ENCODE results near the gene KBTBD12.

KBTBD12 gene

DNA sequence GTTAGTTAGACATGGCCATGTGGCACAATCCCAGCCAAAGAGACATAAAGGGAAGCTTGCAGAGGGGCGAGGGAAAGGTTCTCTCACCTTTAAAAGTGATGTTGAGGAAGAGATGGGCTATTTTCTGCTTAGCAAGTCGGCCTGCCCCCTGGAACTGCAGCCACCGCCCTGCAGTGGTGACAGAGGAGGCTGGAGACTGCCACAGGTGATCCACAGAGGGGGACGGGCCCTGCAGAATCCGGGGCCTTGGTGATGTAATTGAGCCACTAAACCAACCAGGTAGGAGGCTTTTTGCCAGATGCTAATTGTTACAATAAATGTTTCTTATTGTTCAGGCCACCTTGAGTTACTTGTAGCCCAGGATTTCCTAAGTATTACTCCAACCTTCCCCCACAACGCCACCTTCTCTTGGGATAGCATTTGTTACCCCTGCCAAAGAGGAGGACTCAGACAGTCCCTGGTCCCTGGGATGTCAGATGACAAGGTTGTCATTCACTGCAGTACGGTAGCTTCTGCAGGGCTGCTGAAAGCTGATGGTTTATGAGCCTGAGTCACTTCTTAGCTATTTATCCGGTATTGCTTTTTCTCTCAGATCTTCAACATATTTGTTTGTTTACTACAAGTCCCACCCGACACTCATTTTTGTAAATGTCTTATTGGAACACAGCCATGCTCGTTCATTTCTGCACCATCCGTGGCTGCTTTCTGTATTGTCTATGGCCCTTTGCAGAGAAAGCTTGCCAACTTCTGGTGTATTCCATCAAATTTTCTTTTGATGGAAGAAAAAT, 73.9 kb downstream of the KBTBD12 start:
- no peak for DNase-seq

DNA sequence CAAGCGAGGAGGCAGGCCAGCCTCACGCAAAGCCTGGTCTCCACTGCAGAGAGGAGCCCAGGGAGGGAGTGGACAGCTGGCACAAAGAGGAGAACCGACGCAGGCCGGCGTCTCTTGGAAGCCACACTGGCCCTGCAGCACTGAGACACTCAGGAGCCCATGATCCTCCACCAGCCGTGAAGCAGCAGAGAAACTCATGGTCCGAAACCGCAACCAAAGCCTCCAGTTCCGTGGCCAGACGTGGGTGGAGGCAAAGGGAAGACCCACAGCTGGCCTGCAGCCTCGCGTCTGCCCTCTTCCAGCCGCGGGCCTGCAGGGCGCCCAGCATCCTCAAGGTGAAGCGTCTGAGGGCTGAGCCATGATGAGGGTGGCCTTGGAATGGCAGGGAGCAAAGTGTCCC, 75.0 kb downstream of the KBTBD12 start:
- DNase-seq = no peak

DNA sequence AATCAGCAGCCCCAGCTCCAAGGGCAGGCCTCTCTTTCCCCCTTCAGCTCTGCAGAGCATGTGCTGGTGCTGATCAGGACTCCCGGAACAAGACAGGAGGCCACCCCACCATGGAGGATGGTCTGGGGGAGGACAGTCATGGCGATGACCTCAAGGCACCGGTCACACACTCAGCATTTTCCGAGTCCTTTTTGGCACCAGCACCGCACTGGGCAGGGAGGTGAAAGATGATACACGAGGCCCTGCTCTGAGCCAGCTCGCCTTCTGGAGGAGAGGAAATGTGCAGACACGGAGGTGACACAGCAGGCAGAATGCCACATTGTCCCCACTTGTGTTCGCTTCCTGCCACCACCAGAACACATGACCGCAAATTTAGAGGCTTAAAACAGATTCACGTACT, 75.4 kb downstream of the KBTBD12 start:
- no peak for DNase-seq

DNA sequence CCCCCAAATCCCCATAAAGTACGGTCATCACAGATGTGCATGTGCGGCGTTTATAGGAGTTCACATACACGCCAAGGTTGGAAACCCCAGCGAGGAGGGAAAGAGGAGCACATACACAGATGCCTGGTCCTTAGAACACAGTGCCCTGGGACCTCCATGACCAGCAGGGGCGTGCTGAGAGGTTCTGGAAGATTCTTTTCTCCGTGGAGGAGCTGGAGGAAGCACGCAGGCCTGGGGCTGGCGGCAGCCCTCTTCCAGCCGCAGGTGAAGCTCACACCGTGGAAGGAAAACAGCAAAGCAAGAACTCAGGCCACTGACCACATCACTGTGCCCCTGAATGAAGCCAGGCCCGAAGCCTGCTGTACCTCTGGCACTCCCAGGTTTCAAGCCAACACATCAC, 76.2 kb downstream of the KBTBD12 start:
- DNase-seq = no peak

DNA sequence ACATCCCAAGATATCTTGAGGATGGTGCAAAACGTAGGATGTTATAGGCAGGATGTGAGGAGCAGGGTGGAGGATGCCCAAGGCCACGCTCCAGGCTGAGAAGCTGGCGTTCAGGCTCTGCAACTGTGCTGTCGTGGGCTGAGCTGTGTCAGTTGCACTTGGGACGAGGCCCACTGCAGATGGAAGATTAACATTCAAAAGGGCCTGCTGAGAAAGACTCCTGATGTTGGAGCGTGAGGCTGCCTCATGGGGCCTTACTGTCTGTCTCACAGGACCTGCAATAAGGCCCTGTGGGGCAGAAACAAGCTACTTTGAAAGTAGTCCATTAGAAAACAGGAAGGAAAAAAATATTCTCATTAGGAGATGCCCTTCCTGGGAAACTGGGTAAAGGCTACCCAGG, 76.6 kb downstream of the KBTBD12 start:
- DNase-seq = no peak

DNA sequence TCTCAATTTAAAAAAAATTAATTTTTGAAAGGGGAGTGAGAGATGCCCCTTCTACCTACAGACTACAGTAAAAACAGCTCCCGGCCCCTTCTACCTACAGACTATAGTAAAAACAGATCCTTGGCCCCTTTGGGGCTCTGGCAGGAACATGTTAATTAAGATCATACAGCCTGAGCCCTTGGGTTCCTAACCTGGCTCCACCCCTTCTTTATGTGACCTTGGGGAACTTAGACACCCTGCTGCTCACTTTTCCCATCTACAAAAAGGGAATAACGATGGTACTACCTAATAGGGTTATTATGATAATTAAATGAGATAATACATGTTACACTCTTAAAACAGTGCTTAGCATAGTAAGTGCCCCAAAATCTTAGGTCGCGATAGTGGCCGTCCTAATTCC, 77.1 kb downstream of the KBTBD12 start:
- DNase-seq = no peak

DNA sequence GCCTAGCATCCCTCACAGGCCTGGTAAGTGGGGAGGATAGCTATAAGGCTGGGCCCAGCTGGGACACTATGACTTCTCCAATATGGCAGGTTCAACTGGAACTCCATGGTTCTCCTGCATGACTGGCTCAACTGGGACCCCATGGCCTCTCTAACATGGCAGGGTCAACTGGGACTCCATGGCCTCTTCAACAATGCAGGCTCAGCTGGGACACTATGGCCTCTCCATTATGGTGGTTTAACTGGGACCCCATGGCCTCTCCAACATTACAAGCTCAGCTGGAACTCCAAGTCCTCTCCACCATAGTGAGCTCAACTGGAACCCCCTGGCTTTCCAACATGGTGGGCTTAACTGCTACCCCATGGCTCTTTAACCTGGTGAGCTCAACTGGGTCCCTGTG, 79.0 kb downstream of the KBTBD12 start:
- DNase-seq = no peak

DNA sequence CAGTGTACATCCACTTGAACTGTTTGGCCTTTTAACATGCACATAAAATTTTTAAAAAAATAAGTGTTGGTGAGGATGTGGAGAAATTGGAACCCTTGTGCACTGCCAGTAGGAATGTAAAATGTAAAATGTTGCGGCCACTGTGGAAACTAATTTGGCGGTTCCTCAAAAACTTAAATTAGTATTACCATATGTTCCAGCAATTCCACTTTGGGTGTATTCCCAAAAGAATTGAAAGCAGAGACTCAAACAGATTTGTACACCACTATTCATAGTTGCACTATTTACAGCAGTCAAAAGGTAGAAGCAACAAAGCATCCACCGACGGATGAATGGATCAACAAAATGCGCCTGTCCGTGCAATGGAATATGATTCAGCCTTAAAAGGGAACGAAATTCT, 82.0 kb downstream of the KBTBD12 start:
- no peak for DNase-seq

DNA sequence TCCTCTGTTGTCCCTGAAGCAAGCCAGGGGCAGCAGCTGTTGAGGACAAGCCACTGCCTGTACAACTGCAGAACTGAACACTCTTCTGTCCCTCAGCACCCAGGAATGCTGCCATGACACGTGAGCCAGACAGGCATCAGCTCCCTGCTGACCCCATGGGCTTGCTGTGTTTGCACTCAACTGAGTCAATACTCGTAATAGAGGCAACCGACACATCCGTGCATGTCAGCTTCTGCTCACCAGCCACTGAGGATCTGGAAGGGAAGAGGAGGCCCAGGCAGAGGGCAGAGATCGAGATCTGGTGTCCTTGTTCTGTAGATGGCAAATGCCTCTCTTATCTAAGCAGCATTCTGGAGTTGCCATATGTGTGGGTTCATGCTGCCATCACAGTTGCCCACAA, 82.9 kb downstream of the KBTBD12 start:
- no peak for DNase-seq

DNA sequence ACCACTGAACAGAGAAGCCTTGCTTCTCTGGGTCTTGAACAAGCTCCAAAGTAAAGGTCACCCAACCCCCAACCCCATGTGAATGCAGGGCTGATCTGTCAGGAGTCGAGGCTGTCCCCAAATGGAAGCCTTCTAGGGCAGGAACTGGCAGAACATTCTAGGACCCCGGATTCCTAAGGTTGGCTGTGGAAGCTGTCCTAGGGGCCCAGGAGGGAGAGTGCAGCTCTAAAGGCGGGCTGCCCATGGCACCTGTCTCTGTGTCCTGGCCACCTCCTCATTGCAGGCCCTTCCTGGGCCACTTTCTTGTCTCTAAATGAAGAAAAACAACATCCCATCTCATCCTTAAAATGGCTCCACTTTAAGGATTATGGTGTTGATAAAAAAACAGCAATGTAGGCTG, 83.6 kb downstream of the KBTBD12 start:
- no peak for DNase-seq

DNA sequence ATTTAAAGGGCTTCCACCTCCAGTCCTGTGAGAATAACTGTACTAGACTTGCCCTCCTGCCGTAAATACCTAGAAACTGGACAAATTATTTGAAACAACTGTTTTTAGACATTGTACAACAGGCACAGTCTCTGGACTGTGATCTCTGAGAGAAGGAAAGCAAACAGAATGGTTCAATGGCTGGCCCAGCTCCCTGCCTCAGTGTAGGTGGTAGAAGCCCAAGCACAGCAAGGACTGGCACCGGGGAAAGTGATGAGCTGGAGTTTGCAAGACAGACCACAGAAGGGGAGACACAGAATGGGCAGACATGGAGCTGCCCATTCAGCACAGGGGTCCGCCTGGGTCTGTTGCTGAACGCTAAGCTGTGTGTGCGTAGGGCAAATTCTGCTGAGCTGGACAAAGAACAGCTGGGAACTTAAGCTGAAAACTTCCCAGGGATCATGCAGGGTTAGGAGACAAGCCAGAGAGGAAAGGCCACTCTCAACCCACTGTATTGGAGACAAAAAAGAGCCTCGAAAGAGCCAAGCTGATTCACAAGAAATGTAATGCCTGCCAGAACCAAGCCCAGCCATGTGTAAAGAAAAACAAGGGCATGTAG, 84.6 kb downstream of the KBTBD12 start:
- DNase-seq = no peak

DNA sequence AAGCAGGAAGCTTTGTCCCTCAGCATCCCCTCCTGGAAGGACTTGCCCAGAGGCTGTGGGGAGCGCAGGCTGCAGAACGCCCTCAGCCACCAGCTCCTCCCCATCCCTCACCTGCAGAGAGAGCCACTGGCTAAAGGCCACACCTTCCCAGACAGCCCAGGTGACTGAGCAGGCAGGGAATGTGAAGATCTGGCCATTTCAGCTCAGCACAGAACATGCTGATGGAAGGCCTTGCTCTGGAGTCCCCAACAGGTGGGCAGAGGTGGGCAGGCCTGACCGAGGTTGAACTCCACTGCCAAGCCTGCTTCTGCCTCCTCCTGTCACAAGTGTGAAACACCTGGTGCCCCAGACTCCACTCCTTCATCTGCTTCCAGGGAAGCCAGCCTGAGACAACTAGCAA, 86.5 kb downstream of the KBTBD12 start:
- DNase-seq = no peak

DNA sequence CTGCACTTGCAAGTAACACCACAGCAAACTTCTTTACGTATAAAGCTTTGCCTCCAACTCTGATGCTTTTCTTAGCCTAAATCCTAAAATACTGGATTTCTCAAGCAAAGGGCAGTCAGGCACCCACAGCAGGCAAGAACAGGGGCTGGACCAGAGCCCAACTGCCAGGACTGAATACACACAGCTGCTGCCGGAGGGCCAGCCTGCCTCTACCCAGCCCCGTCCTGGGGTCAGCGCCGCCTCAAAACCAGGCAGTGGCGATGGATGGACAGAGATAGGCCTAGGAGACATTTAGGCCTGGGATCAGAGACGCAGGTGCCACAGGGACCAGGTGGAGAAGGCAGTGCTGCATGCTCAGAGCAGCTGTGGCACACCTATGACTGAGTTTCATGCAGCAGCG, 89.6 kb downstream of the KBTBD12 start:
- DNase-seq = no peak

DNA sequence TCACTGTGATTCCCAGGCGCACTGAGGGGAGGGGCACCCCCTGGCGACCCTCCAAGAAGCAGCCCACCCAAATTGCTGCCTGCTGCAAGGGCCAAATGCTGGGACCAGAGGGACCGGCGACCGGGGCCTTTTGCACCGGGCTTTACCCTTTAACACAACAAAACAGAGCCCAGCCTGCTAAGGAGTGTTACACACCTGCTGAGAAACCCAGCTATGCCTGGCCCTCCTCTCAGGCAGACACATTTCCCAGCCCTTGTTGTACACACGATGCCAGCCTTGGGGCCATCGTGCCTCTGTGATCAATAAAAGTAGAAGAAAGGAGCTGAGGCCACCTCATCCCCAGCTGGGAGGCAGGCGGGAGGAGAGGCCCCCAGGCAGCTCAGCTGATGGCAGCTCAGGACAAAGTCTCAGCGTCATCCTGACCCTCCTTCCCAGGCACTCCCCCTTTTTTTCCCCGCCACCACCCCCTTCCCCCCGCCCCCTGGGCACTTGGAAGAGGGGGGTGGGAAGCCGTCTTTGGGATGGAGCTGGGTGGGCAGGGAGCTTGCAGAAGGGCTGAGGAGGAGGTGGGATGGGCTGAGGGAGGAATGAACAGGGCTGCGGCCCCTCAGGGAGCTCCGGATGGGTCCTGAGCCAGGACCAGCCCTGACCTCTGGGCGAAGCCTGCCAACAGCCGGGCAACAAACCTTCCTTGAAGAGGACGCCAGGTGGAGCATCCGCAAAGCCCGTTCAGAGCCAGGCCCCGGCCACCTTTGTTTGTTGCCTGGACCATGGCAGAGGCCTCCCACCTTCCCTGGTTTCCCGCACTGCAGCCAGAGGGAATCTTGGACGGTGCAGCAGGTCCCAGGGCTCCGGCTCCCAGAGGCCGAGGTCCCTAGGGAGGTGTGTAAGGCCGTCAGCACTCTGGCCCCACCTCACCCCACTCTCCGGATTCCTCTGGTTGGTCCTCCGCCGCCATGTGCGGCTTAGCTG, 91.3 kb downstream of the KBTBD12 start:
- no peak for DNase-seq

DNA sequence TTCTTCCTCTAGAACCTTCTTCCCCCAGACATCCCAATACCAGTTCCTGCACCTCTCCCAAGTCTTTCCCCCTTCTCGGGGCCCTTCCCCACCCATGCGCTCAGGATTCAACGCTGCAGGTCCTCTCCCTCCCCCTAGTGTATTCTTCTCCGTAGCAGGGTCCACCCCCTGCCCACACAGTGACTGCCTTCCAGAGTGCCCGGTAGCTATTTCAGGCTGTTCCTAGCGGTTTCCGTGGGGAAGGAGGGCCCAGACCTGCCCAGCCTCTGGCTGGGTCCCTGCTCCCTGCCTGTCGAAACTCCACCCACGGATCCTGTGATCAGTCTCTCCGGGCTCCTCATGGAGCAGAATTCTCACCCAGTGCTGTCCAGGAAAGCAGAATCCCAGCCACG, 92.0 kb downstream of the KBTBD12 start:
- no peak for DNase-seq

DNA sequence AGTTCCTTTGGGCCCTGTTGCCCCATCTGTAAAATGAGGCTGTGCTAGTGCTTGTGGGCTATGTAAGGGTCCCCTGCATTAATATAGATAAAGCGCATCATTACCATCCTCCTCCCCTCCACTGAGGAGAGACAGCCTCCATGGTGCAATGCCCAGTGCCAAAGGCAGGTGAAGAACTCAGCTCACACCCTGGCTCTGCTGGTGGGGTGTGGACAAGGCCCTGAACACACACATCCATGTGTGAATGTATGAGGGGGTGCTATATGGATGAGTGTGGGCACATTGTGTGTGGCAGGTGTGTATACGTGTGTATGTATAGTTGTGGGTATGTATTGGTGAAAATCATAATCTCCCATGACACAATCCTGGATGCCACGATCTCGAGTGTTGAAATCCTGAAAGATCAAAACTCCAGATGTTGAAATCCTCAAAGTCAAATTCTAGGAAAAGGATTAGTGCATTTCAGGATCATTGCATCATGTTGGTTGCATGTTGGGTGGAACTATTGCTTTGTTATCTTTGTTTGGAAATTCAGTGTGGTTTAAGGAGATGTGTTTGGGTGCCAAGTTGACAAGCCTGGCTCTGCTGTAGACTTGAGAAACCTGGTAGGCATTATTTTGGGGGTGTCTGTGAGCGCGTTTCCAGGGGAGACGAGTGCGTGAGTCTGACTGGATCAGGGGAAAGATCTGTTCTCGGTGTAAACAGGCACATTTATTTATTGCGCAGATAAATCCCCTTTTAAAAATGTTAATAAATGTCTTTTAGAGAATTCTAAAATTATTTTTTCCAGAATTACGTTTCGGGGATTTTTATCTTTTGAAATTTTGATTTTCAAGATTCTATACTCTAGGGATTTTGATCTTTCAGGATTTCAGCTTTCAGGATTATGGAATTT, 95.2 kb downstream of the KBTBD12 start:
- DNase-seq = no peak

DNA sequence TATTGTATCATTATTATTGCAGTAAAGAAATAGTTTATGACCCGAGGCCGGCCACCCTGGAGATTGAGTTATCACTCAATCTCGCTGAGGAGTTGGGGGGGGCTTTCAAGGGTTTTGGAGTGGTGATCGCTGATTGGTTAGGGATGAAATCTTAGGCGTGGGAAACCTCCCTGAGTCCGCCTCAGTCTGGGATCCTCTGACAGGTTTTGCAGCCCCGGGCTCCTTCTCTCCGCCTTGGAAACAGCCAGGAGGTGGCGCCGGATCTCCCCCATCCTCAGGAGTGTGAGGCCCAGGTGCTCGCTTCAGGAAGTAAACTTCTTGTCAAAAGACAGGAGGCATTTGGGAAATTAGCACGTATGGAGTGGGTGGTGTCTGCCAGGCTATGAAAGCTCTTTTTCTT, 96.1 kb downstream of the KBTBD12 start:
- DNase-seq = peak; percentile 57

DNA sequence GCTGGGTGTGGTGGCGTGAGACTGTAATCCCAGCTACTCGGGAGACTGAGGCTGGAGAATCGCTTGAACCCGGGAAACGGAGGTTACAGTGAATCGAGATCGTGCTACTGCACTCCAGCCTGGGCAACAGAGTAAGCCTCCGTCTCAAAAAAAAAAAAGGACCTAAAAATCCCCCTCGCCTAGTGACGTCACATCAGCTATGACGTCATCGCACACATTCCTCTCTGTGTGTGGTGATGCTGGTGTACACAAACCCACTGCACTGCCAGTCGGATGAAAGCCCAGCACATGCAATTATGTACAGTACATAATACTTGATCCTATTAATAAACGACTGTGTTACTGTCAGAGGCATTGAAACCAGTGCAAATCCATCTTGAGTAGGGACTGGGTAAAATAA, 97.0 kb downstream of the KBTBD12 start:
- no peak for DNase-seq

DNA sequence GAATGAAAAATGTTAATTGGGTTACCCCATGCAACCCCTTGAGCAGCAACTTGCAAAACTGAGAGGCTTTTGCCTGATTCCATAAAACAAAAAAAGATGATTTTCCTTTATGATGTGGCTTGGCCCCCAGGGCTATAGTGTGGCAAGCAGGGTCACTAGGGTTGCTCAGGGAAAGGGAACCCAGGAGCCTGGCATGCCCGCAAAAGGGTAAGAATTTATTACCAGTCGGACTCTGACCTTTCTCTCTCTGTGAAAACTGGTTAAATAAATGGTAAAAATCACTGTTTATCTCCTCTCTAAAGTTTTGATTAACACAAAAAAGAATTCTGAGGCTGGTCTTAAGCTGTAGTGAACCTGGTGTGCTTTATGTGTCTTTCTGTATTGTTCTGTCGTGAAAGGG, 99.5 kb downstream of the KBTBD12 start:
- no peak for DNase-seq

DNA sequence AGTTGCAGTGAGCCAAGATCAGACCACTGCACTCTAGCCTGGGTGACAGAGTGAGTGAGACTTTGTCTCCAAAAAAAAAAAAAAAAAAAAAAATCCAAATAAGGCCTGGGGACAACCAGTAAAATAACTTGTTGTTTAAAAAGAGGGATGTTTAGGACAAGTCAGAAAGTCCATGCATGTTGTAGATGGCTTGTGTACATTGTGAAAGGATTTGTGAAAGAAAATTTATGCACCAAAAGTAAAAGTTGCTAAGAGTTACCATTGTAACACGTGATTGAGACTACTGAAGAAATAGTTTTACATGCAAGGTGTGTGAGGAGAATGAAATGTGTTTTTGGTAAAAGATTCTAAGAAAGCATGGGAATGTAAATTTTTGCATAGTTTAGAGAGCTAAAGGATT, 101.5 kb downstream of the KBTBD12 start:
- DNase-seq = no peak

DNA sequence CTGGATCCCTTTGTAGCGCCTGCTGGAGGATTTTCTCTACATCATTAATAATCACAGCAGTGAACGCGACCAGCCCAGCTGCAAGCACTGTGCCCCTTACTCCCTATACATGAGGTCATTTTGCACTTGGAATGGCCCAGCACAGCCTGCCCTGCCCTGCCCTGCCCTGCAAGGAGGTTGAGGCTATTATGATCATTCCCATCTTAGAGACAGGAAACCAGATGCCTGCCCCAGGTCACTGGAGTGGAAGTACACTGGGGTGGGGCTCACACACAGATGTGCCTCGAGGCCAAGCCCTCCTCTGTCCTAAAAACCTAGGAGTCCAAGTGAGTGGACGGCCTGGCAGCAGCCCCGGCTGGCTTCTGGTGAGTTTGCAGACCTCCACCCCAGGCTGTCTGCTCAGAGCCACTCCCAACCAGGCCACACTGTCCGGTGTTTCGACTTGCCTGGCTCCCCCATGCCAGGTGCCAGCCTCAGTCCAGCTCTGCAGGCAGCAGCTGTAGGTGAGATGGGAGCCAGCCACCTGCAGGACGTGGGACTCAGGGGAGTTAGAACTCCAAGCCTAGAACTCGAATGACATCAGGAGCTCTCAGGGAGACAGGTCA, 106.8 kb downstream of the KBTBD12 start:
- no peak for DNase-seq

DNA sequence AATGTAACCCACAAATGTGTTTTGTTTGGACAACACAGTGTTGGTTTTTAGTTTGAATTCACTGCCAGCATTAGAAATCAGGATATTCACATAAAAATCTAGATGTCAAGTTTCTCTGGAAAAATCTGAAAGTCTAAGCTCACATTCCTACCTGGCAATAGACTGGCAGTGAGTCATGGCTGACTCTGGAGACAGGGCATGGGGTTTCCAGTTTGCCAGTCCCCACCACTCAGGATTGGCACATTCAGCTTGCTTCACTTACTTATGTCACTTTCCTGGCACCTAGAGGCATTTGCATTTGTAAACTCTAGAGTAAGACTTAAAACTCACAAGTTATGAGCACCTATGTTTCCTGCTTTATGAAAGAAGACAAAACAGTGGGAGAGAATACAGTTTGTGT, 118.1 kb downstream of the KBTBD12 start:
- DNase-seq = no peak

All from DMS 273 treated with DMSO at 0.1 percent for 48 hours (cell line).